HG02678 (cell line): ENCODE data around the gene STK11.

Experiments used
- ATAC-seq: cut with Tn5 transposase; IDR thresholded peaks from one replicate; pipeline ENCODE4 v1.9.1; 2021; ENCODE audit warnings: mild to moderate bottlenecking, moderate library complexity; ENCODE audit not compliant: unreplicated experiment

The STK11 gene

GRCh38 chr19:1248786-1249297 is 43.3 kb downstream of the STK11 start:
- ATAC-seq = peak; percentile 30

- peak; percentile 56 for ATAC-seq
These were observed 43.9 kb downstream of the STK11 start for GRCh38 chr19:1249298-1249989.

- ATAC-seq = no peak
These were observed 44.4 kb downstream of the STK11 start for GRCh38 chr19:1249990-1250436.

GRCh38 chr19:1250437-1251260 is 45.1 kb downstream of the STK11 start:
- ATAC-seq = no peak

- ATAC-seq = no peak
These were observed 46.0 kb downstream of the STK11 start for GRCh38 chr19:1251330-1252220.

- no peak for ATAC-seq
These were observed 46.7 kb downstream of the STK11 start for GRCh38 chr19:1252221-1252820.

GRCh38 chr19:1252821-1253513 is 47.4 kb downstream of the STK11 start:
- no peak for ATAC-seq

GRCh38 chr19:1253514-1254080 is 48.0 kb downstream of the STK11 start:
- ATAC-seq = no peak

GRCh38 chr19:1254081-1254527 is 48.5 kb downstream of the STK11 start:
- ATAC-seq = no peak

- no peak for ATAC-seq
These were observed 49.1 kb downstream of the STK11 start for GRCh38 chr19:1254530-1255185.

GRCh38 chr19:1255186-1256161 is 49.9 kb downstream of the STK11 start:
- ATAC-seq = no peak

- no peak for ATAC-seq
These were observed 51.3 kb downstream of the STK11 start for GRCh38 chr19:1256646-1257474.

GRCh38 chr19:1257475-1258162 is 52.0 kb downstream of the STK11 start:
- ATAC-seq = no peak

- ATAC-seq = no peak
These were observed 52.5 kb downstream of the STK11 start for GRCh38 chr19:1258163-1258492.

GRCh38 chr19:1258707-1259205 is 53.2 kb downstream of the STK11 start:
- ATAC-seq = no peak

- ATAC-seq = peak; percentile 33
These were observed 53.8 kb downstream of the STK11 start for GRCh38 chr19:1259206-1259875.
